GM12878 (cell line): ENCODE data around the gene EVX2.

ENCODE experiments used
- CEBPB ChIP-seq, 2 experiments: fragments of 150-350 bp in 1 of 2; IDR thresholded peaks; 2 replicates each; pipeline ENCODE4 v1.6.1; 2012 to 2014; ENCODE audit warnings: low read depth in 2 of 2, low read length in 2 of 2, borderline replicate concordance in 1 of 2, inconsistent platforms in 1 of 2
- CHD4 ChIP-seq: fragments of 200-600 bp; sonication (generic); IDR thresholded peaks from 2 replicates; pipeline ENCODE4 v1.6.1; 2016; ENCODE audit warnings: mild to moderate bottlenecking
- CTCF ChIP-seq, 3 experiments: IDR thresholded peaks in 2 of 3; conservative IDR thresholded peaks in 1 of 3; 2 replicates each; pipeline ENCODE4 v1.5.1; 2011; ENCODE audit warnings: low read depth in 3 of 3, low read length in 3 of 3, mild to moderate bottlenecking in 3 of 3, control low read depth in 2 of 3, moderate library complexity in 2 of 3, inconsistent platforms in 1 of 3, mixed read lengths in 1 of 3; ENCODE audit not compliant: control insufficient read depth in 2 of 3, insufficient read depth in 1 of 3; ENCODE audit errors: extremely low read depth in 1 of 3
- E4F1 ChIP-seq: fragments of 450-650 bp; IDR thresholded peaks from 2 replicates; pipeline ENCODE4 v1.6.1; 2018; ENCODE audit warnings: borderline replicate concordance, mild to moderate bottlenecking; ENCODE audit not compliant: partially characterized antibody
- MXI1 ChIP-seq: fragments of 150-350 bp; IDR thresholded peaks from 2 replicates; pipeline ENCODE4 v1.6.1; 2011; ENCODE audit warnings: low read depth, mild to moderate bottlenecking, inconsistent platforms, low read length, improper control_type of control experiment
- TCF12 ChIP-seq: IDR thresholded peaks from 2 replicates; pipeline ENCODE4 v1.6.1; 2011; ENCODE audit warnings: low read depth, mild to moderate bottlenecking, low read length
- TCF3 ChIP-seq: IDR thresholded peaks from 2 replicates; pipeline ENCODE4 v1.6.1; 2012; ENCODE audit warnings: low read depth, mild to moderate bottlenecking, low read length, borderline replicate concordance; ENCODE audit not compliant: insufficient read depth

- TF ChIP-seq CTCF (IDR thresholded peaks at IDR 0.05 in 2 of 3, conservative IDR thresholded peaks at IDR 0.05 in 1 of 3; ENCODE audit: control insufficient read depth in 2 of 3, extremely low read depth in 1 of 3, insufficient read depth in 1 of 3, low read depth in 3 of 3, low read length in 3 of 3) (no peak), E4F1 (no peak), TCF3 (no peak), CEBPB (IDR thresholded peaks at IDR 0.05; ENCODE audit: borderline replicate concordance in 1 of 2, low read depth in 2 of 2, low read length in 2 of 2) (no peak), MXI1 (no peak), CHD4 (no peak), TCF12 (no peak)
Observed at GRCh38 chr2:176084611-176085119, 903 bp upstream of the EVX2 start.
